Stimulated activated CD8-positive, alpha-beta memory T cell treated with anti-CD3 and anti-CD28 coated beads, Interleukin-4, amount 100 ng/mL, for 24 hours (primary cell): ENCODE results near the gene MTUS2.

Experiments
- DNase-seq: peaks from one replicate; pipeline ENCODE4 v3.0.0-alpha.2; 2020; ENCODE audit warnings: low read depth

The MTUS2 gene

DNA sequence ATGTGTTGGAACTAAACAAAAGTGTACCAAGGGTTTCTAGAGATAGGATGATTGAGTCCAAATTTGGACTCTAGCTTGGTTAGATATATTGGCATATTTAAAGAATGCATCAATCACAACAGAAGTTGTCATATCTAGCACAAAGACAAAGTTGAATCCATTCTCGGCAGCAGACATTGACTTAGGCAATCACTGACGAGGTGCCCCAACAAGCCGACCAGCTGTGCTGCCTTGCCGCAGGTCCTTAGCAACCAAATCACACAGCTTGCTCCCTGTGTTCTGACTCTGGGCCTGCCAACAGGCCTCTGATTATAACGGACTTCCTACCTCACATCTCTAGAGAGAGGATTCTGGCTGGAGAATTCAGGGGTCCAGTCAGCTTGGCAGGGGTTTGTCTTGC is 208.7 kb downstream of the MTUS2 start:
- no peak for DNase-seq

DNA sequence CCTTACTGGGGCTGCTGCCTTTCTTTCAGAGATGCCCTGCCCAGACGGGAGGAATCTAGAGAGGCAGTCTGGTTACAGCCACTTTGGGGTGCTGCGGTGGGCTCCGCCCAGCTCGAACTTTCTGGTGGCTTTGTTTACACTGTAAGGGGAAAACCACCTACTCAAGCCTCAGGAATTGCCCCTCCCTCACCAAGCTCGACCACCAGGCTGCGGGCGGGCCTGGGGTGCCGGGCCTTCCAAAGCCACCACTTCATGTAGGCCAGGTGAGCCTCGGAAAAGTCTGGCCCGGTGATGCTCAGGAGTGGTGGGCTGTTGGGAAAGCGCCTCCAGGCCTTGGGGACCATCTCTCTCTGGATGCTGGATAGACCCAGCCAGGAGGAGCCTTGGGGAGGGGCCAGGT is 218.6 kb downstream of the MTUS2 start:
- no peak for DNase-seq

DNA sequence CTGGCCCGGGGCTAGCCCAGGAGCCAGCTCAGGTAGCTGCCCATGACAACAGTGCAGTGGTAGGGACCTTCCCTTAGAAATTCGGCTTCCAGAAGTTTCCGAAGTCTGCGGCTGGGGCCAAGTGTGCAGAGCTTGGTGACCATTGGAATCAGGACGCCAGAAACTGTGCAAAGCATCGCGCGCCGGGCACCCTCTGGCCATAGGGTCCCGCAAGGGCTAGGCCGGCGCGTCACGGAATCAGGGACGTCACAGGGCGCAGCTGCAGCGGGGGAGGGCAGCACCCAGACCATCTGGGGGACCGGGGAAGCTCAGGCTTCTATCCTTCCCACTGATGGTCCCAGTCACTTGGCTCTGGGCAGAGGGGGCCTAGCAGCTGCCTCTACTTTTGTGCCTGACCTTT is 219.1 kb downstream of the MTUS2 start:
- DNase-seq: no peak

DNA sequence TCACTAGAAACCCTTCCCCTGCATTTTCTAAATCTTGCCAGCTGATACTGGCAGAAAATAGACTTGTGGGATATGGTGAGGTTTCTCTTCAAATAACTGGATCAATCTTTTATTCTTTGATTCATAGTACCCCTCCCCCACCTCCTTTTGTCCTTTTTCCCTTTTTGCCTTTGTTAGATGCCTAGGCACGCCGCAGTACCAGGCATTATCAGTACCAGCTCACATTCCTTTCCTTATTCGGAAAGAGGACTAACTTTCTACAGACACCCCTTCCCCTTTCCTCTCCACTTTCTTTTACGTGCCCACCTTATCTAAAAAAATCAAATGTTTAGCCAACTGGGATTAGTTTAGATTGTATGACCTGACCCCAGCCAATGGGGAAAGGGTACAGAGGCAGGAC is 226.4 kb downstream of the MTUS2 start:
- no peak for DNase-seq

DNA sequence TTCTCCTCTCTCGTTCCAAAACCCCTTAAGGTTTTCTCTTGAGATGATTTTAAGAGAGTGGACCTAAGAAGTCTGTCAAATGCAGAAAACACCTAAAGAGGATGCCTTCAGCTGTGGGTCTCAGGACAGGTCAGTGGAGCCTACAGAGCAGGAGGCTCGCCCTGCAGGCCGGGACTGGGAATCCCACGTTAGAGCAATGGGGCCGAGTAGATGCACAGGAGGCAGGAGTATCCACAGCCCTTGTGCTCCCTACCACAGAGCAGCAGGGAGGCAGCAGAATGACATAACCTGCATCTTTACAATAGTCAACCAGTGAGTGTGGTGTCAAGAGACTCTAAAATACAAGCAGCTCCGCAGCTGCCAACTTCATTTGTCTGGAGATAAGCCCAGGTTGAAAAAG is 229.4 kb downstream of the MTUS2 start:
- no peak for DNase-seq

DNA sequence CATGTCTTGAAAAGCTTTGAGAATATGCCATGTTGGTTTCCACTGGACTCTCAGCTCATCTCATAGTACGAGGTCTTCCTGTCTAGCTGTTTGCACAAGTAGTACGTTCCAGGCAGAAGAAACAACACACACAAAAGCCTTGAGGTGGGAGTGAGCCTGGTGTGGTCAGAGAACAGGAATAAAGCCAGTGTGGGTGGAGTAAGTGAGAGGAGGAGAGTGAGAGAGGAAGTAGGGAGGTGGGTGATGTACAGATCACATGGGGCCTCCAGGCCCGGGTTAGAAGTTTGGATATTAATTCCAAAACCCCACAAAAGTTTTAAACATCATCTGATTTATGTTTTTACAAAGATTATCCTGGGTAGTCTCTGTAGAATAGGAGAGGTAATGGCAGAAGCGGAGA is 230.6 kb downstream of the MTUS2 start:
- no peak for DNase-seq

DNA sequence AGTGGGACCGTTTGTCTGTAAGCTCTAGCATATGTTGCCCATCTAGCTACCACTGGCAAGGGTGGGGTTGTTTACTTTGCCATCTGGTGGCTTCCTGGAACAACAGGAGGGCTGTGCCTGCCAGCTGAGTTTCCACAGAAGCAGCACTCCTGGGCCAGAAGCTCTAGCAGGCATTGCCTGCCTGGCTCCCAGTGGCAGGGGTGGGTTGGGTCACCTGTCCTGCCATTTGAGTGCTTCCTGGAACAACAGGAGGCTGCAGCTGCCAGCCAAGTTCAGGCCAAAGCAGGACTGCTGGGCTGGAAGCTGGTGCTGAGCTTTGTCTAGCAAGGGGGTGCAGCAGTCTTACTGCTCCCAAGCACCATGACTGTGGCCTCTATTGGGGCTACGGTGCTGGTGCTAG is 239.7 kb downstream of the MTUS2 start:
- no peak for DNase-seq

DNA sequence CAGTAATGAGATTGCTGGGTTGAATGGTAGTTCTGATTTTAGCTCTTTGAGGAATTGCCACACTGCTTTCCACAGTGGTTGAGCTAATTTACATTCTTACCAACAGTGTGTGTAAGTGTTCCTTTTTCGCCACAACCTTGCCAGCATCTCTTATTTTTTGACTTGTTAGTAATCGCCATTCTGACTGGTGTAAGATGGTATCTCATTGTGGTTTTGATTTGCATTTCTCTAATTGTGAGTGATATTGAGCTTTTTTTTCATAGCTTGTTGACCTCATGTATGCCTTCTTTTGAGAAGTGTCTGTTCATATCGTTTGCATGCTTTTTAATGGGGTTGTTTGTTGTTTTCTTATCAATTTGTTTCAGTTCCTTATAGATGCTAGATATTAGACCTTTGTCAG is 245.0 kb downstream of the MTUS2 start:
- no peak for DNase-seq

DNA sequence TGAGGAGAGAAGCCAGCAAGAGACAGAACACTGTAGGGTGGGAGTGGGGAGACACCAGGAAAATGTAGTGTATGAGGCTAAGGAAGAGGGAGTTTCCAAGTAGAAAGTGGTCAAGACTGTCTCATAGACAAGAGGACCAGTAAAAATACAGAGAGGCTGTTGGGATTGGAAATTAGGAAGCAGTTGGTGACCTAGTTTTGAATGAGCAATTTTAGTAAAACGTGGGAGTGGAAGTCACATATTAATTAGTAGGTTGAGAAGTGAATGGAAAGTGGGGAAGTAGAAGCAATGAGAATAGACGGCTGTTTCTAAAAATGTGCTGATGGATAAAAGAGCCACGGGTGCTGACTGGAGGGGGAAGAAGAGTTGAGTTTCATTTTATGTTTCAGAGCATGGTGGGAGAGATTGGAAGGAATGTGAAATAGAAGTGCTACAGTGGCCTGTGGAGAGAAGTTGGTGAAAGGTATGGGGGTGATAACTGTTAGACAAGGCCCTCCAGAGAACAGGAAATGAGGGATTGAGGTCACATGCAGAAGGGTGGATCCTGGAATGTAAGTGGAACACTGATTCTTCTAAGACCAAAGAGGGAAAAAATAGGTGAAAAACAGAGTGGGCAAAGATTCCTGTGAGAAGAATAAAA is 247.3 kb downstream of the MTUS2 start:
- DNase-seq: no peak

DNA sequence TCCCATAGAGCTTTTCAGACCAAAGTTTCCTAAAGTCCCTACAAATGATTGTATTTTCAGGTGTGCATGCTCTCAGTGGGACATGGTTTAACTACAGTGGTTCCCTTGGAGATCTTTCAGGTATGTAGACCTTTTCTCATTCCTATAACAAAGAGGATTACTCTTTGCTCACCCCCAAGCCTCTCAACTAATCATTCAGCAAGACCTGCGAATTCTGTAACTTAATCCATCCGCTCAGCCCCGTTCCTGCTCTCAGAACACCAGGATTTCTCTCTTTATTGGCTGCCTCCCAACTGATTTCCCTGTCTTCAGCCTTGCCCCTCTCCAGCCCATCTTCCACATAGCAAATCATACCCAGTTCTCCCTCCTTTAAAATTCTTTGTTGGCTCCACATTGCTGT is 253.6 kb downstream of the MTUS2 start:
- no peak for DNase-seq

DNA sequence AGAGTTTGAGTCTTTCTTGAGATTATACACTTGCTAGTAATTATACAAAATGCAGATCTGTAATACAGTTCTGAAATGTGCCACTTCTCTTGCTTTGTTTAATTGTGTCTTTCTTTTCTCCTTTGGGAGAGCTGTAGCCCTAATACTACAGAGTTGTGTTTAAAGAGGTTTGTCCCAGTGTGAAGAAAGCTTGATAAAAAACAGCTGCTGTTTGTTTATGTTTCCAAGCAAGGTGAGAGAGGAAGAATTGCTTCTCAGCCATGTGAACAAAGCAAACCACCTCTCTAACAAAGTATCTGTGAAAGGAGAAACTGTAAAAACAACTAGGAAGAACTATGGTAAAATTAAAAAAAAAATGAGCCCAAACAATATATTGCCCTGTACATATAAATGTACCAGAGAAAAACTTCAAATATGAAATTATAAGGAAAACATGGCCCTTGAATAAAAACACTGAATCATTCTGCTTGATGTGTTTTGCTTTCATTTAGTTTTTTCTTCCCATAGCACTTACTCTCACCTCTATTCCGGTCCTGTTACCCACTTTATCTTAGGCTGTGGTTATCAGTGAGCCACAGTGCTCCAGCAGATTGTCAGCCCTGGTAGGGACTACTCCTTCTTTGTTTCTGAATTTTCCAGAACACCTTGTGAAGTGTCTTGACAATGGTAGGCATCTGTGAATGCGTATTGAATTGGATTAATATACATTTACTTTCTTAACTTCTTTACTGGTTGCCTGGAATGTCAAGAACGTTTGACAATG is 257.1 kb downstream of the MTUS2 start:
- no peak for DNase-seq

DNA sequence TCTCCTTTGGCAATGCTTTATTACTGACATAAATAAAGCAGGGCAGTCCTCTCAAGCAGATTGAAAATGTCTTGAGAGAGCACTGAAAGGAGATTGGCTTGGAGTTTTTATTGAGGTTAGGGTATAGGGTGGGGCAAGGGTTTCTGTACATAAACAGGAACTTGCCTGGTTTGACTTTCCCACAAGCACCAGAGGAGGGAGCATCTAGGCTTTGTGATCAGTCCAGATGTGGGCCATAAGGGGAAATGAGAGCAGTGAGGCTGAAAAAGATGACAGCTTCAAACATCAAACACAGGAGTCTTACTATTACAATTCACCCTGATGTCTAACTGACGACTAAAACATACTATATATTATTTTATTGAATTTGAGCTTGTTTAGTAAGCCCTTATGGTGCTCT is 260.9 kb downstream of the MTUS2 start:
- no peak for DNase-seq

DNA sequence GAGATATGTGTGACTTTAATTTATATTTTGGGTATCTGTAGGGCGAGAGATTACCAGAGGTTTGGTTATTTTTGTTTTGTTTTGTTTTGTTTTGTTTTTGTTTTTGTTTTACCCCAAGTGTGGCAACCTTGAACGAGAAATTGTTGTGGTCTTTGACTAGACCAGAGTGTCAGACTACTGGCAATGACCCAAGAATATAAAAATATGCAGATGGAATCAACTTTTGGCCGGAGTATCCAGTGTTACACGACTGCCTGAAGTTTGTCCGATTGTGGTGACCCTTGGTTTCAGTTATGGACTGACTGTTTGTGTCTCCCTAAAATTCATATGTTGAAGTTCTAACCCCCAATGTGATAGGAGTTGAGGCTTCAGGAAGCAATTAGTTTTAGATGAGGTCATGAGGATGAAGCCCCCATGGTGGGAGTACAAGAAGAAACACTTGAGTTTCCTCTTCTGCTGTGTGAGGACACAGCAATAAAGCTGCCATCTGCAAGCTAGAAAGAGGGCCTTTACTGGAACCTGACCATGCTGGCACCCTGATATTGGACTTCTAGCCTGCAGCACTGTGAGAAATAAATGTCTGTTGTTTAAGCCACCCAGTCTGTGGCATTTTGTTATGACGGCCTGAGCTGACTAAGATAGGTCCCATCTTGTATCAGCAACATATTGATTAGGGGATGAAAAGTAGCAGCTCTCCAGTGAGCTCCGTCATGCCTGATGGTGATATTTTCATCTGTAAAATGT is 261.7 kb downstream of the MTUS2 start:
- DNase-seq: no peak

DNA sequence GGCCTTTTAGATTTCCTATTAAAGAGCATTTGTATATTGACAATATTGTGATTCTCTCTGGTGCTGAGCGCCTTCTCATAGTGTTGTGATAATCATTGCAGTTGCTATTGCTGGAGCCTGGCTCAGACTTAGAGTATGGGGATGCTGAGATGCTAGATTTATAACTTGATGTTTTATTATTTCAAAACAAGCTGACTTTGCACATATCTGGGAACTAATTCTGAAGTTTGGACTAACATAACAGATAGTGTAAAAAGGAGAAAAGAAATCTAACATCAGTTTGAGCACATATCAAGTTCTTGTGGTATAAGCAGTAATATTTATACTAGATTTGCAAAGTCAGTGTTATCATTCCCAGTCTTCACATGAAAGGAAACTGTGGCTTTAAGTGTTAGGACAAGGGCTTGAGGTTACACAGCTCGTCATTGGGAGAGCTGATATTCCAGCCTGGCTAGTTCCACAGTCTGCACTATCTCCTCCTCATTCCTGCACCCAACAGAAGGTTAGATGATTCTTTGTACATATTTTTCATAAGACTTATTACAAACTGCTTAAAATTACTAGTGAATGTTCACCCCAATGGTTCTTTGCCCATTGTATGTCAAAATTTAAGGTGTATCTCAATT is 279.8 kb downstream of the MTUS2 start:
- DNase-seq: no peak

DNA sequence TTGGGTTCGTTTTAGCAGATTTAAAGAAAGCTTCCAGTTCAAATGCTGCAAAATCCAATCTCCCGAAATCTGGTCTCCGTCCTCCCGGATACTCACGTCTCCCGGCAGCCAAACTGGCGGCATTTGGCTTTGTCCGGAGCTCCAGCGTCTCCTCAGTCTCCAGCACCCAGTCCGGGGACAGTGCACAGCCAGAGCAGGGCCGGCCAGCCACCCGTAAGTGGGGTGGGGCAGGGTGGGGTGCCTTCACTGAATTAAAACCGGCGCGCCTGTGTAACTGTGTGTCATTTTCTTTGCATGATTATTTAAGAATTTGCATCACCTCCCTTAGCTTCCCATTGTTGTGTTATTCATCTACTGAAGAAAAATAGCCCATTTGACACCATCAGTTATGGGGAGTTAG is 280.6 kb downstream of the MTUS2 start:
- no peak for DNase-seq

DNA sequence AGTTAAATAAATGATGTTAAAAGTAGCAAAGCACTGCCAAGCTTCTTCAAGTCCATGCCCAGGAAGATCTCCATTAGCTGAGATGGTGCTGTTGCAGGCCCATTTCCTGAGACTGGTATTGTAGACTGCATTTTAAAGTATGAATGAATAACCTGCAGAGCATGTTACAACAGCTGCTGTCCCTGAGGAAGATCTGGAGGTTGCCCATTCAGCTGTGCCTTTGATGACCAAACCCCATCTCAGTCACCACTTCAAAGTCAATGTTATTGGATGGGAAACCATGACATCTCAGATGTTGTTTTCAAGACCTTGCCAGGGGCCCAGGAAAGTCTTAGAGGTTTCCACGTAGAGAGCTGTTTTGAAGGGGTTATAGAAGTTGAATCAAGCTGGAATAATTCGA is 281.3 kb downstream of the MTUS2 start:
- no peak for DNase-seq

DNA sequence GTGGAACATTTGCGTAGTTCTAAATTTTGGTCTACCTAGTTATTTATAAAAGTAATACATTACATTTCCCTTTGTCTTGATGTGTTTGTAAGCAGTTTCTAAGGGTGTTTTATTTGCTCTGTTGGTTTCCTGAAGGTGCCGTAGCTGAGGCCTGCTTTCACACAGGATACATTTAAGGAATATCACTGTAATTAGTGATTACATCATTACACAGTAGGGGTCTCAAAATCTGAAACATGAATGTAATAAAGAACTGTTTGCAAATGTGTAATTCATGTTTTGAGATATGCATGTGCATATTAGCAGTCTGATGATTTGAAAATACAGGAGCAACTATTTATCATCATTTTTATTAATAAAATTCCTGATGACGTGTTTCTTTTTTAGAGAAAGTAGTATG is 281.8 kb downstream of the MTUS2 start:
- DNase-seq: no peak

DNA sequence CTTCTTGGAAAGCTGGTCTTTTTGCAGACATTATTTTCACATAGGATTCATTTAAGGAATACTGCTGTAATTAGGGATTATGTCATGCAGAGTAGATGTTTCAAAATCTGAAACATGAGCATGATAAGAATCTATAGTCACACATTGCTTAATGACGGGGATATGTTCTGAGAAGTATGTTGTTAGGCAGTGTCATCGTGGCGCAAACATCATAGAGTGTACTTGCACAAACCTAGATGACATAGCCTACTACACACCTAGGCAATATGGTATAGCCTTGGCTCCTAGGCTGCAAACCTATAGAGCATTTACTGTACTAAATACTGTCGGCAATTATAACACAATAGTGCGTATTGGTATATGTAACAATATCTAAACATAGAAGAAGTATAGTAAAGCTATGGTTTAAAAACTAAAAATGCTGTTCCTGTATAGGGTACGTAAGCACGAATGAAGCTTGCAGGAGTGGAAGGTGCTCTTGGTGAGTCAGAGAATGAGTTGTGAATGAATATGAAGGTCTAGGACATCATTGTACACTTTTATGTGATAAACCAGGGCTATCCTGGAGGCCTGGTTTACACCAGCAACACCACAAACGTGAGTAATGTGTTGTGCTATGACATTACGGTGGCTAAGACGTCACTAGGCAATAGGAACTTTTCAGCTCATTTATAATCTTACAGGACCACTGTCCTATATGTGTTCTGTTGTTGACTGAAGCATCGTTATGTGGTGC is 283.1 kb downstream of the MTUS2 start:
- no peak for DNase-seq

DNA sequence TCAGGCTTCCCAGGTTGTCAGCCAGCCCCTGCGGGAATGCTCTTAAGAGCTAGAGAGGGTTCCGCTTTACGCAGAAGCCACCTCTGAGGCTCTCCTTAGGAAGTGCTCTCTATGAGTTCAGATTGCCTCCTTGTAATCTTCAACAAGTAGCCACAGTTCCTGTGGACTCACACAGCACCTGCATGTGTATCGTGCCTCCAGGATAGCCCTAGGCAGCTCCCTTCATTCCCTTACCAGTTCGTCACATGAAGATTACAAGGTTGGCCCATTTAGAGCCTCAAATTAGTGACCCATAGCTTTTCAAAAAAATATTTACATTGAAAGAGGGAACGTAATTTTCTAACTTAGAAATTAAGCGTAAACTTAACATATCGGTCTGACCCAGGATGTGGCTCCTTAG is 284.3 kb downstream of the MTUS2 start:
- no peak for DNase-seq

DNA sequence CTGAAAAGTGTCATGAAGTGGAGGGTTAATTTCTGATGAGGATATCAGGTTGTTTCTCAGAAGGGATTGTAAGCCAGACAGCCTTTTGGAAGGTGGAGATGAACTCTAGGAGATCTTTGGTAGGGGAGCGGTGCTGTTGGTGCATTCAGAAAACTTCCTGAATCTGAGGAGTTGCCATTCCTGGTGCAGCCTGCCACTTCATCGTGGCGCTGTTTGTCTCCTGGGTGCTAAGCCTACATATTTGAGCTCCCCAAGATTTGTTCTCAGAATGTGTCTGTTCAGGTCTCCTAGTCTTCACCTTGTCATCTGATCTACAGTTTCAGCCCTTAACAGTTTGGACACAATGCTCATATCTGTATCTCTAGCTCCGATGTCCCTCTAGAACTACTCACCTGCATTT is 285.6 kb downstream of the MTUS2 start:
- no peak for DNase-seq

DNA sequence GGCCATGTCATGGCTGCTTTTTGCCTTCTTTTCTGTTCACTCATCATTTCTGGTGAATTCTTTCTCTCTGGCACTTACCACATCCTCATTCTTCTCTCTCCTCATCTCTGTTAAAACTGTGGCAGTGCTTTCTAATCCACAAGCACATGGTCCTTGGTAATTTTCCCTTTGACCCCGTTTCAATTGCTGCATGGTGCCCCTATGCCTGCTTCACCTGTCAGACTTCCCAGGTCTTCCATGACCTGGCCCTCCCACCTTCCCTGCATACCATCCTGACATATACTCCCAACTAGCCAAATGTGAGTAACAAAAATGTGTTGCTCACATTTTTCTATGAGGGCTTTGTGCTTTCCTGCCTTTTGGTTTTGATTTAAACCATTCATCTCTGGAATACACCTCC is 286.5 kb downstream of the MTUS2 start:
- no peak for DNase-seq

DNA sequence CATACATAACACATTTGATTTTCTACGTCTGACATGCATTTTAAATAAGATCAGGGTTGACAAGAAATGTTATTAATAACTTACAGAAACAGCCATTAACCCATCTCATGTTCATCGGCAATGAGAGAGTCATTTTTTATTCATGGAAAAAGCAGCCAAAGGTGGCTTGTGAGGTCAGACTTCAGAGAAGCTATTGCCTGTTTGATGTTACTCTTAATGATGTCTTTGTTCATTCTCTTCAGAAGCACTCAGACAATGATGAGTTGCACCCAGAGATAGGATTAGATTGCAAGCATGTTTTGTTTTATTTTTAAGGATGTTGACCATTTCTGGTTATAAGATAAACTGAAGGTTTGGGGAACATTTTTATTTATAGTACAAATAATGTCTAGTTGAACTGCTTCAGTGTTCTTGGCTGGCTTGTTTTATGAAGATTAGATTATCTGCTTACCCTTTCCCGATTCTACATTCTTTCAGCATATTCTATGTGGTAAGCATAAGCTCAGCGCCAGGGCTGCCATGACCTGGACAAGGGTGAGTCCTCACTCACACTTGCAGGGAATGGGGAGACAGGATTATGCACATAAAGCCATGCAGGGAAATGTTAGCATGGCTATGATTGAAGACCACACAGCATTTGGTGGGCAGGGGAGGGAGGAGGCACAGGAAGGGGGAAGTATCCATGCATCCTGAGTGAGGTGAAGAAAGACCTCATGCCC is 288.1 kb downstream of the MTUS2 start:
- no peak for DNase-seq
